K562 (cell line): Measurements from ENCODE around the gene MEFV. TPM values are rescaled to one million over a fixed set of nuclear protein-coding genes. Genes with fewer than 3 reads are reported as not detected.
A peak's percentile ranks its signal among the peaks of the same experiment; 100 is the strongest.

Source experiments
- ATAC-seq: fragments of 200-7000 bp; cut with Tn5 transposase; 3 replicates; pipeline ENCODE4 v1.9.1; 2020; ENCODE audit warnings: moderate library complexity
- BruUV-seq: library from RNA; stranded (reverse); fragments of 400-500 nt; replicated peaks from 2 replicates; lab custom pipeline; 2021; lab: Mats Ljungman, UMichigan
- CTCF ChIA-PET: fragments of 300-600 bp; formaldehyde crosslinking; extraction: SDS; loops from one replicate; lab custom pipeline; 2021; ENCODE audit warnings: low intra/inter-chr PET ratio; lab: Yijun Ruan, JAX
- POLR2A ChIA-PET: fragments of 300-600, 350-650 bp; sonication (Branson Sonifier 250); formaldehyde crosslinking; extraction: SDS; loops from one replicate; lab custom pipeline; 2021; ENCODE audit warnings: antibody characterized with exemption, inconsistent platforms; lab: Yijun Ruan, JAX
- DNase-seq, 4 experiments: peaks; one replicate each; pipeline versions ENCODE4 v3.0.0 to v3.0.0-alpha.2; 2011 to 2018; ENCODE audit warnings: low spot score in 3 of 4, mixed read lengths in 3 of 4; ENCODE audit errors: extremely low read depth in 1 of 4
- FAIRE-seq: peaks from 2 replicates; lab custom pipeline; 2011; peaks lifted over from hg19 to GRCh38; lab: Jason Lieb, UNC
- H2AFZ ChIP-seq: 2 replicates; pipeline ENCODE4 v1.6.0; 2011; ENCODE audit warnings: low read depth, low read length, control low read depth, inconsistent platforms
- H3K27ac ChIP-seq: fragments of 200-600 bp; 3 replicates; pipeline ENCODE4 v1.8.0; 2011; ENCODE audit warnings: low read depth, mild to moderate bottlenecking, control low read depth, inconsistent platforms, low read length, moderate library complexity, mixed read lengths; ENCODE audit errors: extremely low read depth
- H3K27me3 ChIP-seq, 2 experiments: fragments of 300-600 bp in 1 of 2; 2 replicates in 1 of 2; 3 replicates in 1 of 2; pipeline versions ENCODE4 v1.6.0 to v1.8.0; 2011; ENCODE audit warnings: inconsistent platforms in 2 of 2, low read length in 2 of 2, mild to moderate bottlenecking in 1 of 2, mixed read lengths in 1 of 2, moderate library complexity in 1 of 2; ENCODE audit not compliant: control insufficient read depth in 2 of 2, insufficient read depth in 2 of 2
- H3K36me3 ChIP-seq: fragments of 300-600 bp; 3 replicates; pipeline ENCODE4 v1.8.0; 2011; ENCODE audit warnings: mild to moderate bottlenecking, low read length, inconsistent platforms; ENCODE audit not compliant: control insufficient read depth, insufficient read depth
- H3K4me1 ChIP-seq, 2 experiments: fragments of 200-600 bp in 1 of 2; replicated peaks in 1 of 2; 2 replicates in 1 of 2; 3 replicates in 1 of 2; pipeline versions ENCODE4 v1.5.1 to v1.8.0; 2011; ENCODE audit warnings: inconsistent platforms in 2 of 2, low read length in 2 of 2, mild to moderate bottlenecking in 1 of 2, mixed read lengths in 1 of 2, moderate library complexity in 1 of 2; ENCODE audit not compliant: control insufficient read depth in 2 of 2, insufficient read depth in 2 of 2
- H3K4me2 ChIP-seq: 2 replicates; pipeline ENCODE4 v1.6.1; 2011; ENCODE audit warnings: low read length, control low read depth, inconsistent platforms, mixed read lengths; ENCODE audit not compliant: insufficient read depth
- H3K4me3 ChIP-seq: fragments of 200-600 bp; sonication (generic), shearing (Covaris generic); 2 replicates; pipeline ENCODE4 v1.5.1; 2016; ENCODE audit warnings: control low read depth, inconsistent platforms
- H3K79me2 ChIP-seq: fragments of 200-600 bp; 3 replicates; pipeline ENCODE4 v1.8.0; 2011; ENCODE audit warnings: low read length, inconsistent platforms; ENCODE audit not compliant: control insufficient read depth, insufficient read depth
- H3K9ac ChIP-seq, 2 experiments: 2 replicates each; pipeline versions ENCODE4 v1.6.0 to v1.6.1; 2011; ENCODE audit warnings: low read depth in 2 of 2, low read length in 2 of 2, control low read depth in 1 of 2, inconsistent platforms in 1 of 2, mild to moderate bottlenecking in 1 of 2, mixed read lengths in 1 of 2; ENCODE audit not compliant: insufficient read depth in 1 of 2
- H3K9me1 ChIP-seq: one replicate; pipeline ENCODE4 v1.6.0; 2011; ENCODE audit warnings: inconsistent platforms, mild to moderate bottlenecking, low read length, moderate library complexity; ENCODE audit not compliant: control insufficient read depth, insufficient read depth
- H3K9me3 ChIP-seq: replicated peaks from 2 replicates; pipeline ENCODE4 v1.5.1; 2011; ENCODE audit warnings: low read depth, low read length, inconsistent platforms; ENCODE audit not compliant: control insufficient read depth, insufficient read depth
- H4K20me1 ChIP-seq: replicated peaks from 2 replicates; pipeline ENCODE4 v1.6.1; 2011; ENCODE audit warnings: low read length, inconsistent platforms, mixed read lengths; ENCODE audit not compliant: control insufficient read depth, insufficient read depth
- FOXA1 ChIP-seq: fragments of 450-650 bp; IDR thresholded peaks from 2 replicates; pipeline ENCODE4 v1.6.1; 2016; ENCODE audit warnings: mild to moderate bottlenecking, borderline replicate concordance
- GABPB1 ChIP-seq: sonication (generic); formaldehyde crosslinking; IDR thresholded peaks from 2 replicates; pipeline ENCODE4 v1.8.0; 2022; ENCODE audit warnings: mild to moderate bottlenecking, missing genetic modification reagents
- GTF3C2 ChIP-seq: IDR thresholded peaks from 3 replicates; pipeline ENCODE4 v1.6.1; 2011; ENCODE audit warnings: borderline replicate concordance, mild to moderate bottlenecking, moderate library complexity; ENCODE audit not compliant: insufficient read length; ENCODE audit errors: extremely low read depth
- KDM1A ChIP-seq, 2 experiments: fragments of 450-650 bp; IDR thresholded peaks; 2 replicates each; pipeline ENCODE4 v1.6.1; 2016; ENCODE audit warnings: mild to moderate bottlenecking in 2 of 2
- KHSRP ChIP-seq: fragments of 450-650 bp; IDR thresholded peaks from 2 replicates; pipeline ENCODE4 v1.6.1; 2017
- NFYB ChIP-seq: IDR thresholded peaks from 2 replicates; pipeline ENCODE4 v1.6.1; 2011; ENCODE audit warnings: mild to moderate bottlenecking, moderate library complexity; ENCODE audit not compliant: insufficient read length; ENCODE audit errors: extremely low read depth
- PHF21A ChIP-seq: fragments of 450-650 bp; IDR thresholded peaks from 2 replicates; pipeline ENCODE4 v1.6.1; 2017; ENCODE audit warnings: low read depth, borderline replicate concordance
- RCOR1 ChIP-seq, 2 experiments: IDR thresholded peaks; 2 replicates each; pipeline ENCODE4 v1.6.1; 2012; ENCODE audit warnings: low read depth in 2 of 2, low read length in 2 of 2, borderline replicate concordance in 1 of 2, improper control_type of control experiment in 1 of 2
- RERE ChIP-seq: sonication (generic); formaldehyde crosslinking; IDR thresholded peaks from 2 replicates; pipeline ENCODE4 v1.8.0; 2023; ENCODE audit warnings: missing genetic modification reagents, mild to moderate bottlenecking, borderline replicate concordance
- SAP30 ChIP-seq: fragments of 200-600 bp; sonication (generic); IDR thresholded peaks from 2 replicates; pipeline ENCODE4 v1.6.1; 2012; ENCODE audit warnings: borderline replicate concordance, low read depth, mild to moderate bottlenecking, moderate library complexity, low read length, control low read depth, inconsistent platforms; ENCODE audit not compliant: insufficient read depth, poor library complexity, severe bottlenecking
- WGBS: fragments of 100-300 bp; shearing (Covaris generic); methylation state at CpG from one replicate; pipeline ENCODE4 v1.1.6; 2016; ENCODE audit warnings: low coverage, mixed read lengths; ENCODE audit not compliant: insufficient coverage; ENCODE audit errors: missing lambda C conversion rate; 5-methylcytosine and 5-hydroxymethylcytosine counted together
- in situ Hi-C: fragments of 300-500 bp; cut with MboI; formaldehyde crosslinking; loops from 4 replicates; pipeline ENCODE4 v1.15.0; 2018; ENCODE audit warnings: inconsistent platforms, mixed read lengths
- intact Hi-C: fragments of 100-400 bp; cut with micrococcal nuclease; formaldehyde crosslinking; loops from 2 replicates; pipeline ENCODE4 v1.14.2; 2022
- polyA plus RNA-seq, 8 experiments: library from polyadenylated mRNA; depleted of rRNA in 4 of 8; stranded (reverse) in 5 of 8; unstranded in 3 of 8; fragments of >200 nt; fragmentation: Nextera tagmentation in 2 of 8; fragmentation: Illumina TruSeq in 1 of 8; extraction: Ambion mirVana in 2 of 8; extraction: Trizol in 1 of 8; gene quantifications; 2 replicates each; pipeline versions ENCODE4 v1.2.1 to v1.2.3, GENCODE V29; 2011 to 2014; ENCODE audit warnings: inconsistent platforms in 1 of 8, missing spikeins in 1 of 8
- total RNA-seq, 7 experiments: library from RNA; depleted of rRNA in 6 of 7; stranded (reverse); fragments of >200 nt in 6 of 7; fragmentation: Illumina TruSeq in 2 of 7; extraction: Trizol in 2 of 7; gene quantifications; 2 replicates each; pipeline versions ENCODE4 v1.2.1 to v1.2.3, GENCODE V29; 2011 to 2021; ENCODE audit warnings: low replicate concordance in 1 of 7

The MEFV gene
- total and polyA plus RNA-seq, 9 of the 15 experiments (the other 6 are each of a cell fraction or from before 2014, with no cell fraction given) = 0.14 TPM; not detected in 8

- TF ChIP-seq RERE (CRISPR knock-in tag) (no peak), SAP30 (no peak), GABPB1 (CRISPR knock-in tag) (no peak)
These were observed 18.5 kb upstream of the MEFV start (continued) for GRCh38 chr16:3274947-3275346.

- intact Hi-C loops = no loop called here
- ChIA-PET POLR2A (no interaction called here), CTCF (no interaction called here)
- Histone ChIP-seq H3K79me2 (no peaks in the 10 kb centered on the region), H3K4me3 (no peak overlapping the region), H3K9me3 (0 out of 2 replicates have a peak, but pooled peaks cover 1% of the 10 kb centered on the region), H3K4me1 (no peaks in the 10 kb centered on the region; a peak in 1 of 5 replicates), H2AFZ (0 out of 2 replicates have a peak overlapping the region, but pooled peaks have one; percentile 14), H4K20me1 (no peaks in the 10 kb centered on the region), H3K9me1 (no peaks in the 10 kb centered on the region), H3K9ac (no peak overlapping the region), H3K4me2 (no peak overlapping the region; the same call in 1 of the 2 replicates), H3K27me3 (no peaks in the 10 kb centered on the region), H3K36me3 (no peaks in the 10 kb centered on the region), H3K27ac (no peak overlapping the region)
- 12% methylated on average over 4 of the region's 4 CpGs for WGBS
- no TSS peak for BruUV-seq
- DNase-seq = peak in 2 of 4 experiments; percentile 45 to 59
- peak; percentile 65 for FAIRE-seq
- TF ChIP-seq NFYB (peak; percentile 39), GTF3C2 (no peak), KDM1A (IDR thresholded peaks at IDR 0.05) (peak; percentile 41 to 48; a peak in 1 of 4 replicates), FOXA1 (no peak), RCOR1 (IDR thresholded peaks at IDR 0.05; ENCODE audit: borderline replicate concordance in 1 of 2, low read depth in 2 of 2, low read length in 2 of 2) (peak in 1 of 2 experiments; percentile 69; a peak in 1 of 4 replicates), KHSRP (no peak), PHF21A (peak; percentile 82; the same call in 1 of the 2 replicates)
- in situ Hi-C loops = no loop called here
- peak; percentile 89 for ATAC-seq
These were observed 18.1 kb upstream of the MEFV start for GRCh38 chr16:3274490-3274889.
